Measurements from ENCODE around the gene CAPNS2. TPM values are rescaled to one million over a fixed set of nuclear protein-coding genes. Genes with fewer than 3 reads are reported as not detected.

CAPNS2 gene
- total and polyA plus RNA-seq, 8 donors, result 0.19 to 0.32 TPM; not detected in 6

GRCh38 chr16:55569025-55569424 is 2.5 kb downstream of the CAPNS2 start:
- Histone ChIP-seq H3K4me1 (no peaks in the 10 kb centered on the region), H3K36me3 (no peaks in the 10 kb centered on the region), H3K27ac (no peak overlapping the region), H3K9me3 (no peaks in the 10 kb centered on the region), H3K27me3 (no peaks in the 10 kb centered on the region), H3K4me3 (no peak overlapping the region)
- TF ChIP-seq, protein P1, sequence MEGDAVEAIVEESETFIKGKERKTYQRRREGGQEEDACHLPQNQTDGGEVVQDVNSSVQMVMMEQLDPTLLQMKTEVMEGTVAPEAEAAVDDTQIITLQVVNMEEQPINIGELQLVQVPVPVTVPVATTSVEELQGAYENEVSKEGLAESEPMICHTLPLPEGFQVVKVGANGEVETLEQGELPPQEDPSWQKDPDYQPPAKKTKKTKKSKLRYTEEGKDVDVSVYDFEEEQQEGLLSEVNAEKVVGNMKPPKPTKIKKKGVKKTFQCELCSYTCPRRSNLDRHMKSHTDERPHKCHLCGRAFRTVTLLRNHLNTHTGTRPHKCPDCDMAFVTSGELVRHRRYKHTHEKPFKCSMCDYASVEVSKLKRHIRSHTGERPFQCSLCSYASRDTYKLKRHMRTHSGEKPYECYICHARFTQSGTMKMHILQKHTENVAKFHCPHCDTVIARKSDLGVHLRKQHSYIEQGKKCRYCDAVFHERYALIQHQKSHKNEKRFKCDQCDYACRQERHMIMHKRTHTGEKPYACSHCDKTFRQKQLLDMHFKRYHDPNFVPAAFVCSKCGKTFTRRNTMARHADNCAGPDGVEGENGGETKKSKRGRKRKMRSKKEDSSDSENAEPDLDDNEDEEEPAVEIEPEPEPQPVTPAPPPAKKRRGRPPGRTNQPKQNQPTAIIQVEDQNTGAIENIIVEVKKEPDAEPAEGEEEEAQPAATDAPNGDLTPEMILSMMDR (IDR thresholded peaks at IDR 0.05), result no peak
- peak in 1 of 4 donors; percentile 30 for ATAC-seq
- FAIRE-seq, result no peak
- no peak for DNase-seq
- 50 to 72% methylated on average over 1 of the region's 1 CpG for WGBS, 2 donors
- intact Hi-C loops (cut with DNase I), result no loop called here

- Histone ChIP-seq H3K27me3 (no peaks in the 10 kb centered on the region), H3K9me3 (no peaks in the 10 kb centered on the region), H3K27ac (no peak overlapping the region), H3K36me3 (no peaks in the 10 kb centered on the region), H3K4me1 (no peaks in the 10 kb centered on the region), H3K4me3 (no peak overlapping the region)
- TF ChIP-seq, protein P1 (IDR thresholded peaks at IDR 0.05), result no peak
- no peak for DNase-seq
- no peak for ATAC-seq
- no peak for FAIRE-seq
- WGBS, 2 donors, result 91% methylated on average over 5 of the region's 5 CpGs
- intact Hi-C loops (cut with DNase I), result no loop called here
Observed at GRCh38 chr16:55570159-55570558, 3.7 kb downstream of the CAPNS2 start.

- FAIRE-seq, result no peak
- intact Hi-C loops (cut with DNase I), result no loop called here
- no peaks in the 10 kb centered on the region for H3K4me1 ChIP-seq
- no peaks in the 10 kb centered on the region for H3K27me3 ChIP-seq
- TF ChIP-seq, protein P1 (IDR thresholded peaks at IDR 0.05), result no peak
- H3K27ac ChIP-seq, result no peak overlapping the region
- no peaks in the 10 kb centered on the region for H3K36me3 ChIP-seq
- WGBS, 2 donors, result 96 to 100% methylated on average over 1 of the region's 1 CpG
- no peak overlapping the region for H3K4me3 ChIP-seq
- no peak for ATAC-seq
- no peak for DNase-seq
- no peaks in the 10 kb centered on the region for H3K9me3 ChIP-seq
Observed at GRCh38 chr16:55571191-55571897, 4.9 kb downstream of the CAPNS2 start.

- ATAC-seq (no peak), DNase-seq (no peak), FAIRE-seq (no peak)
- Histone ChIP-seq H3K4me1 (no peaks in the 10 kb centered on the region), H3K9me3 (no peaks in the 10 kb centered on the region), H3K27me3 (no peaks in the 10 kb centered on the region), H3K36me3 (no peaks in the 10 kb centered on the region), H3K27ac (no peak overlapping the region), H3K4me3 (no peak overlapping the region)
- TF ChIP-seq, protein P1 (IDR thresholded peaks at IDR 0.05), result no peak
- intact Hi-C loops (cut with DNase I), result no loop called here
- WGBS, 2 donors, result 85 to 88% methylated on average over 4 of the region's 4 CpGs
Observed at GRCh38 chr16:55572439-55572838, 6.0 kb downstream of the CAPNS2 start.

DNA sequence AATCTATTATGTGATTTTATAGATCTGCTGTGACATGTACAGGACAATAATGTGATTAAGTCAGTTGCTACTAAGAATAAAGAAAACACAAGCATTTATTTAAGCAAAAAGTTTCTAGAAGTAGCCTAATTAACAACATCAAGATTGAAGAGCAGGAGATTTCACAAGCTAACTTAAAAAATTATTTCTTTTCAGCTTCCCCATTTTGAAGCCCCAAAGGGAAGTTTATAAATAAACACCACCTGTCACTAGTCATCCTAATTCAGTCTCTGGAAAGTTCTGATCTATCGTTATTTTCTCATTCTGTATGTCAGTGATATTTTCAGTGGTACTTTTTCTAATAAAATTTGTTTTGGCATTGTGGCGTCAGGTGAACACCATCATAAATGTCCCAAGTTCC is 8.3 kb downstream of the CAPNS2 start:
- TF ChIP-seq, protein P1 (IDR thresholded peaks at IDR 0.05), result no peak
- no peaks in the 10 kb centered on the region for H3K4me1 ChIP-seq
- H3K27me3 ChIP-seq, result no peaks in the 10 kb centered on the region
- WGBS, 2 donors, result 84 to 89% methylated on average over 2 of the region's 2 CpGs
- H3K9me3 ChIP-seq, result no peaks in the 10 kb centered on the region
- no peak overlapping the region for H3K27ac ChIP-seq
- FAIRE-seq (no peak), ATAC-seq (no peak), DNase-seq (no peak)
- intact Hi-C loops (cut with DNase I), result no loop called here
- H3K4me3 ChIP-seq, result no peak overlapping the region
- H3K36me3 ChIP-seq, result no peaks in the 10 kb centered on the region

Data from pancreas (tissue), 10 donors.